SK-N-SH (cell line): ENCODE measurements around the gene ABCB1. TPM values are rescaled to one million over a fixed set of nuclear protein-coding genes. Genes with fewer than 3 reads are reported as not detected.

Experiments used
- CTCF ChIA-PET: fragments of 300-600, 350-600 bp; formaldehyde crosslinking; extraction: SDS; loops from one replicate; lab custom pipeline; 2021; lab: Yijun Ruan, JAX
- POLR2A ChIA-PET: fragments of 350-600 bp; sonication (Branson Sonifier 250); formaldehyde crosslinking; extraction: SDS; loops from one replicate; lab custom pipeline; 2020; ENCODE audit warnings: antibody characterized with exemption, inconsistent platforms; lab: Yijun Ruan, JAX
- DNase-seq: peaks from one replicate; pipeline ENCODE4 v3.0.0; 2012
- H2AFZ ChIP-seq: fragments of 200-600 bp; sonication (generic); 2 replicates; pipeline ENCODE4 v1.8.1; 2016; ENCODE audit warnings: antibody characterized with exemption, mild to moderate bottlenecking, low read depth
- H3F3A ChIP-seq: fragments of 200-600 bp; sonication (generic); replicated peaks from 2 replicates; pipeline ENCODE3; 2016; ENCODE audit warnings: antibody characterized with exemption, mild to moderate bottlenecking; ENCODE audit not compliant: insufficient read depth
- H3K27ac ChIP-seq, 2 experiments: fragments of 200-500 bp in 1 of 2; fragments of 200-600 bp in 1 of 2; sonication (Bioruptor generic) in 1 of 2; sonication (generic), shearing (Covaris generic) in 1 of 2; 2 replicates each; pipeline versions ENCODE4 v1.5.1 to v1.6.1; 2014 to 2016; ENCODE audit warnings: low read depth in 2 of 2, inconsistent platforms in 1 of 2, low read length in 1 of 2, mild to moderate bottlenecking in 1 of 2, mixed read lengths in 1 of 2
- H3K27me3 ChIP-seq: fragments of 200-600 bp; sonication (generic), shearing (Covaris generic); 2 replicates; pipeline ENCODE4 v1.6.1; 2016; ENCODE audit warnings: mixed run types; ENCODE audit not compliant: insufficient read depth
- H3K36me3 ChIP-seq, 2 experiments: fragments of 200-500 bp in 1 of 2; fragments of 200-600 bp in 1 of 2; sonication (Bioruptor generic) in 1 of 2; sonication (generic) in 1 of 2; replicated peaks in 1 of 2; 2 replicates each; pipeline versions ENCODE3 to v1.5.1; 2014 to 2016; ENCODE audit warnings: low read length in 1 of 2, mild to moderate bottlenecking in 1 of 2; ENCODE audit not compliant: insufficient read depth in 2 of 2, control insufficient read depth in 1 of 2
- H3K4me1 ChIP-seq, 2 experiments: fragments of 200-500 bp in 1 of 2; fragments of 200-600 bp in 1 of 2; sonication (Bioruptor generic) in 1 of 2; sonication (generic), shearing (Covaris generic) in 1 of 2; 2 replicates each; pipeline versions ENCODE4 v1.5.1 to v1.6.1; 2014 to 2016; ENCODE audit warnings: low read depth in 1 of 2, low read length in 1 of 2, mixed run types in 1 of 2; ENCODE audit not compliant: insufficient read depth in 2 of 2, control insufficient read depth in 1 of 2
- H3K4me2 ChIP-seq: fragments of 200-600 bp; sonication (generic), shearing (Covaris generic); 2 replicates; pipeline ENCODE4 v1.6.1; 2017; ENCODE audit warnings: mixed run types
- H3K4me3 ChIP-seq, 2 experiments: fragments of 200-500 bp in 1 of 2; fragments of 200-600 bp in 1 of 2; sonication (Bioruptor generic) in 1 of 2; sonication (generic), shearing (Covaris generic) in 1 of 2; 2 replicates each; pipeline versions ENCODE4 v1.5.1 to v1.8.1; 2014 to 2016; ENCODE audit warnings: low read depth in 2 of 2, inconsistent platforms in 1 of 2, low read length in 1 of 2, mild to moderate bottlenecking in 1 of 2, mixed read lengths in 1 of 2, moderate library complexity in 1 of 2
- H3K79me2 ChIP-seq: fragments of 200-600 bp; sonication (generic); 2 replicates; pipeline ENCODE4 v1.8.1; 2017; ENCODE audit warnings: mild to moderate bottlenecking; ENCODE audit not compliant: insufficient read depth
- H3K9ac ChIP-seq: fragments of 200-600 bp; sonication (generic); 2 replicates; pipeline ENCODE4 v1.6.1; 2017; ENCODE audit warnings: mixed run types
- H3K9me2 ChIP-seq: fragments of 200-600 bp; sonication (generic); 2 replicates; pipeline ENCODE4 v1.6.1; 2017; ENCODE audit warnings: mixed run types
- H3K9me3 ChIP-seq: fragments of 200-600 bp; sonication (generic); 2 replicates; pipeline ENCODE4 v1.6.1; 2017; ENCODE audit warnings: mixed run types, mild to moderate bottlenecking, moderate library complexity
- H4K20me1 ChIP-seq: fragments of 200-600 bp; sonication (generic); 2 replicates; pipeline ENCODE4 v1.6.1; 2017; ENCODE audit warnings: mild to moderate bottlenecking, mixed run types; ENCODE audit not compliant: insufficient read depth
- CTCF ChIP-seq: fragments of 200-600 bp; sonication (generic); IDR thresholded peaks from 2 replicates; pipeline ENCODE4 v1.6.1; 2017; ENCODE audit warnings: antibody characterized with exemption, mild to moderate bottlenecking, moderate library complexity
- EZH2phosphoT487 ChIP-seq: fragments of 200-600 bp; sonication (generic); IDR thresholded peaks from 2 replicates; pipeline ENCODE4 v1.6.1; 2017; ENCODE audit warnings: low read depth, mixed run types, mild to moderate bottlenecking, antibody characterized with exemption, moderate library complexity, borderline replicate concordance
- FOSL2 ChIP-seq: IDR thresholded peaks from 2 replicates; pipeline ENCODE4 v1.4.0; 2012; ENCODE audit warnings: low read depth, mild to moderate bottlenecking, moderate library complexity, borderline replicate concordance
- FOXJ3 ChIP-seq: sonication (generic); formaldehyde crosslinking; IDR thresholded peaks from 2 replicates; pipeline ENCODE4 v1.5.1; 2020; ENCODE audit warnings: mild to moderate bottlenecking, missing genetic modification reagents
- GABPA ChIP-seq: IDR thresholded peaks from 2 replicates; pipeline ENCODE4 v1.4.0; 2012; ENCODE audit warnings: low read depth, mild to moderate bottlenecking
- GATA2 ChIP-seq: sonication (generic); formaldehyde crosslinking; IDR thresholded peaks from 2 replicates; pipeline ENCODE4 v1.5.0; 2020; ENCODE audit warnings: mild to moderate bottlenecking, missing genetic modification reagents
- MAX ChIP-seq: IDR thresholded peaks from 2 replicates; pipeline ENCODE4 v1.4.0; 2012; ENCODE audit warnings: low read depth
- MXI1 ChIP-seq: IDR thresholded peaks from 2 replicates; pipeline ENCODE4 v1.6.1; 2012; ENCODE audit warnings: mild to moderate bottlenecking, low read depth, low read length, improper control_type of control experiment
- RAD21 ChIP-seq: IDR thresholded peaks from 2 replicates; pipeline ENCODE4 v1.6.1; 2012; ENCODE audit warnings: mild to moderate bottlenecking, low read length
- RCOR1 ChIP-seq: fragments of 150-350 bp; IDR thresholded peaks from 2 replicates; pipeline ENCODE4 v1.6.1; 2017; ENCODE audit warnings: antibody characterized with exemption, low read length
- RFX5 ChIP-seq: IDR thresholded peaks from 2 replicates; pipeline ENCODE4 v1.6.1; 2012; ENCODE audit warnings: mild to moderate bottlenecking, improper control_type of control experiment, low read length
- RXRA ChIP-seq: IDR thresholded peaks from 2 replicates; pipeline ENCODE4 v1.4.0; 2012; ENCODE audit warnings: low read depth, mild to moderate bottlenecking, borderline replicate concordance
- SMC3 ChIP-seq: IDR thresholded peaks from 2 replicates; pipeline ENCODE4 v1.6.1; 2012; ENCODE audit warnings: low read depth, low read length, improper control_type of control experiment
- TAF1 ChIP-seq: IDR thresholded peaks from 2 replicates; pipeline ENCODE4 v1.6.1; 2012; ENCODE audit warnings: low read depth, mild to moderate bottlenecking, low read length, moderate library complexity, borderline replicate concordance
- TCF12 ChIP-seq: IDR thresholded peaks from 2 replicates; pipeline ENCODE4 v1.4.0; 2012
- USF1 ChIP-seq: IDR thresholded peaks from 2 replicates; pipeline ENCODE4 v1.4.0; 2012; ENCODE audit warnings: low read depth, borderline replicate concordance
- YY1 ChIP-seq: IDR thresholded peaks from 2 replicates; pipeline ENCODE4 v1.4.0; 2012; ENCODE audit warnings: low read depth, mild to moderate bottlenecking
- WGBS: methylation state at CpG from one replicate; pipeline ENCODE4 v1.1.6; 2017; ENCODE audit warnings: low lambda C conversion rate; 5-methylcytosine and 5-hydroxymethylcytosine counted together
- polyA plus RNA-seq, 3 experiments: library from polyadenylated mRNA; depleted of rRNA; stranded (reverse); fragments of >200 nt; gene quantifications; 2 replicates each; pipeline ENCODE4 v1.2.3, GENCODE V29; 2012
- TF ChIP-seq, protein P1 (sequence below): fragments of 150-350 bp; IDR thresholded peaks from 2 replicates; pipeline ENCODE4 v1.6.1; 2017; ENCODE audit warnings: antibody characterized with exemption, low read length, low read depth, borderline replicate concordance
- TF ChIP-seq, protein P2 (sequence below): IDR thresholded peaks from 2 replicates; pipeline ENCODE4 v1.6.1; 2012; ENCODE audit warnings: mild to moderate bottlenecking, low read depth, low read length, moderate library complexity

ABCB1 gene
- polyA plus RNA-seq, 1 of the 3 experiments (the other 2 are of a cell fraction): 2.0 TPM

- TF ChIP-seq FOXJ3 (CRISPR knock-in tag) (no peak), RXRA (no peak)
Measured at GRCh38 chr7:87589631-87590030, 11.1 kb downstream of the ABCB1 start (continued).

GRCh38 chr7:87581723-87582122 is 19.0 kb downstream of the ABCB1 start:
- H3K9ac ChIP-seq: no peak overlapping the region
- H3K4me1 ChIP-seq: peaks cover 0 to 2% of the 10 kb centered on the region in 2 experiments; a peak in 1 of 4 replicates
- no peak for DNase-seq
- H3K79me2 ChIP-seq: no peaks in the 10 kb centered on the region
- H3K27me3 ChIP-seq: no peaks in the 10 kb centered on the region; the same call in 1 of the 2 replicates
- no peaks in the 10 kb centered on the region for H3K9me3 ChIP-seq
- H3K4me2 ChIP-seq: no peak overlapping the region
- no peaks in the 10 kb centered on the region for H4K20me1 ChIP-seq
- no peak for TF ChIP-seq FOXJ3 (CRISPR knock-in tag)
- no peak for TF ChIP-seq EZH2phosphoT487
- TF ChIP-seq YY1: no peak
- TF ChIP-seq SMC3: no peak
- TF ChIP-seq GATA2: no peak
- no peak for TF ChIP-seq TCF12
- TF ChIP-seq, protein P1, sequence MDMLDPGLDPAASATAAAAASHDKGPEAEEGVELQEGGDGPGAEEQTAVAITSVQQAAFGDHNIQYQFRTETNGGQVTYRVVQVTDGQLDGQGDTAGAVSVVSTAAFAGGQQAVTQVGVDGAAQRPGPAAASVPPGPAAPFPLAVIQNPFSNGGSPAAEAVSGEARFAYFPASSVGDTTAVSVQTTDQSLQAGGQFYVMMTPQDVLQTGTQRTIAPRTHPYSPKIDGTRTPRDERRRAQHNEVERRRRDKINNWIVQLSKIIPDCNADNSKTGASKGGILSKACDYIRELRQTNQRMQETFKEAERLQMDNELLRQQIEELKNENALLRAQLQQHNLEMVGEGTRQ: no peak
- no peak for TF ChIP-seq RFX5
- TF ChIP-seq MAX: no peak
- no peak for TF ChIP-seq GABPA
- no peak for TF ChIP-seq FOSL2
- no peak for TF ChIP-seq TAF1
- TF ChIP-seq MXI1: no peak
- no peak for TF ChIP-seq USF1
- no peak for TF ChIP-seq RCOR1
- TF ChIP-seq, protein P2, sequence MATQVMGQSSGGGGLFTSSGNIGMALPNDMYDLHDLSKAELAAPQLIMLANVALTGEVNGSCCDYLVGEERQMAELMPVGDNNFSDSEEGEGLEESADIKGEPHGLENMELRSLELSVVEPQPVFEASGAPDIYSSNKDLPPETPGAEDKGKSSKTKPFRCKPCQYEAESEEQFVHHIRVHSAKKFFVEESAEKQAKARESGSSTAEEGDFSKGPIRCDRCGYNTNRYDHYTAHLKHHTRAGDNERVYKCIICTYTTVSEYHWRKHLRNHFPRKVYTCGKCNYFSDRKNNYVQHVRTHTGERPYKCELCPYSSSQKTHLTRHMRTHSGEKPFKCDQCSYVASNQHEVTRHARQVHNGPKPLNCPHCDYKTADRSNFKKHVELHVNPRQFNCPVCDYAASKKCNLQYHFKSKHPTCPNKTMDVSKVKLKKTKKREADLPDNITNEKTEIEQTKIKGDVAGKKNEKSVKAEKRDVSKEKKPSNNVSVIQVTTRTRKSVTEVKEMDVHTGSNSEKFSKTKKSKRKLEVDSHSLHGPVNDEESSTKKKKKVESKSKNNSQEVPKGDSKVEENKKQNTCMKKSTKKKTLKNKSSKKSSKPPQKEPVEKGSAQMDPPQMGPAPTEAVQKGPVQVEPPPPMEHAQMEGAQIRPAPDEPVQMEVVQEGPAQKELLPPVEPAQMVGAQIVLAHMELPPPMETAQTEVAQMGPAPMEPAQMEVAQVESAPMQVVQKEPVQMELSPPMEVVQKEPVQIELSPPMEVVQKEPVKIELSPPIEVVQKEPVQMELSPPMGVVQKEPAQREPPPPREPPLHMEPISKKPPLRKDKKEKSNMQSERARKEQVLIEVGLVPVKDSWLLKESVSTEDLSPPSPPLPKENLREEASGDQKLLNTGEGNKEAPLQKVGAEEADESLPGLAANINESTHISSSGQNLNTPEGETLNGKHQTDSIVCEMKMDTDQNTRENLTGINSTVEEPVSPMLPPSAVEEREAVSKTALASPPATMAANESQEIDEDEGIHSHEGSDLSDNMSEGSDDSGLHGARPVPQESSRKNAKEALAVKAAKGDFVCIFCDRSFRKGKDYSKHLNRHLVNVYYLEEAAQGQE: no peak
- no peak for TF ChIP-seq CTCF
- TF ChIP-seq RAD21: no peak
- 33% methylated on average over 3 of the region's 3 CpGs for WGBS
- CTCF ChIA-PET: interaction anchor here (1.0 to 1.8 kb wide), 2 partner anchors 18 to 305 kb away, joined by 4 to 8 read pairs; no protein-coding TSS in a partner anchor
- POLR2A ChIA-PET: no interaction called here
- no peak overlapping the region for H3K4me3 ChIP-seq
- no peak overlapping the region; a peak in 1 of 4 replicates for H3K27ac ChIP-seq
- no peaks in the 10 kb centered on the region for H3F3A ChIP-seq
- peaks cover 0 to 18% of the 10 kb centered on the region in 2 experiments for H3K36me3 ChIP-seq
- H2AFZ ChIP-seq: no peak overlapping the region
- H3K9me2 ChIP-seq: no peaks in the 10 kb centered on the region
